NT2/D1 (cell line): Measurements from ENCODE around the gene TSC22D1.
"Not testable (repeated sequence)": the region's sequence is repeated elsewhere in the genome, so short reads cannot be mapped to it uniquely, and the experiment has no call there.

Experiments
- SUZ12 ChIP-seq: IDR thresholded peaks from 2 replicates; pipeline ENCODE4 v1.6.1; 2011; ENCODE audit not compliant: insufficient read length, insufficient read depth; ENCODE audit errors: extremely low read depth
- YY1 ChIP-seq: IDR thresholded peaks from 2 replicates; pipeline ENCODE4 v1.6.1; 2011; ENCODE audit not compliant: insufficient read length, insufficient read depth

DNA sequence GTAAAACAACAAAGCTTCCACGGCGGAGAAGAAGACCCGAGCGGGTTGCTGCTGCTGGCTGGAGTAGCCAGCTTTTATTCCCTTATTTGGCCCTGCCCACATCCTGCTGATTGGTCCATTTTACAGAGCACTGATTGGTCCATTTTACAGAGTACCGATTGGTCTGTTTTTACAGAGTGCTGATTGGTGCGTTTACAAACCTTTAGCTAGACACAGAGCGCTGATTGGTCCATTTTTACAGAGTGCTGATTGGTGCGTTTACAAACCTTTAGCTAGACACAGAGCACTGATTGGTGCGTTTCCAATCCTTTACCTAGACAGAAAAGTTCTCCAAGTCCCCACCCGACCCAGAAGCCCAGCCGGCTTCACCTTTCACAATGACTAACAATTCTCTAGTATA, 119.9 kb downstream of the TSC22D1 start:
- not testable (repeated sequence) for TF ChIP-seq SUZ12, YY1
